Amniotic stem cell (primary cell): ENCODE results near the gene PCNT.

ENCODE experiments used
- DNase-seq: peaks from one replicate; lab custom pipeline; 2025; lab: John Stamatoyannopoulos, UW

PCNT gene

GRCh38 chr21:46483300-46484295 lies 159.6 kb downstream of the PCNT start:
- DNase-seq, result no peak

GRCh38 chr21:46486481-46487126 lies 162.6 kb downstream of the PCNT start:
- no peak for DNase-seq

GRCh38 chr21:46489162-46489663 lies 165.3 kb downstream of the PCNT start:
- DNase-seq, result no peak

GRCh38 chr21:46489800-46490199 lies 165.8 kb downstream of the PCNT start:
- DNase-seq, result no peak

GRCh38 chr21:46491553-46491952 lies 167.6 kb downstream of the PCNT start:
- DNase-seq, result no peak

- no peak for DNase-seq
Measured at GRCh38 chr21:46492851-46493250, 168.9 kb downstream of the PCNT start.

- DNase-seq, result no peak
Measured at GRCh38 chr21:46493828-46494227, 169.9 kb downstream of the PCNT start.
